Esophagus squamous epithelium (tissue), 5 donors: Measurements from ENCODE around the gene SNAI1. TPM values are rescaled to one million over a fixed set of nuclear protein-coding genes. Genes with fewer than 3 reads are reported as not detected.
"Not testable (repeated sequence)": the region's sequence is repeated elsewhere in the genome, so short reads cannot be mapped to it uniquely, and the experiment has no call there.

Experiments
- DNase-seq: peaks from one replicate; lab custom pipeline; 2025; lab: John Stamatoyannopoulos, UW
- H3K27ac ChIP-seq, 4 donors: fragments of 200-600 bp; sonication (generic); one replicate each; pipeline ENCODE4 v1.5.1; 2016 to 2019; ENCODE audit warnings: mild to moderate bottlenecking in 1 of 4
- H3K27me3 ChIP-seq, 4 donors: fragments of 200-600 bp; sonication (generic); 1 replicate in 3 of 4; 2 replicates in 1 of 4; pipeline versions ENCODE4 v1.5.1 to v1.6.0; 2017 to 2021; ENCODE audit warnings: antibody characterized with exemption in 1 of 4
- H3K36me3 ChIP-seq, 3 donors: fragments of 200-600 bp; sonication (generic); one replicate each; pipeline ENCODE4 v1.5.1; 2016 to 2019
- H3K4me1 ChIP-seq, 3 donors: fragments of 200-600 bp; sonication (generic); one replicate each; pipeline ENCODE4 v1.5.1; 2017 to 2019
- H3K4me3 ChIP-seq, 4 donors: fragments of 200-600 bp; sonication (generic); 1 replicate in 3 of 4; 2 replicates in 1 of 4; pipeline ENCODE4 v1.5.1; 2016 to 2019; ENCODE audit warnings: mild to moderate bottlenecking in 2 of 4, moderate library complexity in 1 of 4
- H3K9me3 ChIP-seq, 3 donors: fragments of 200-600 bp; sonication (generic); one replicate each; pipeline ENCODE4 v1.5.1; 2016 to 2019
- POLR2A ChIP-seq, 4 donors: fragments of 450-650 bp; IDR thresholded peaks; one replicate each; pipeline ENCODE4 v1.6.1; 2017; ENCODE audit warnings: antibody characterized with exemption in 4 of 4, mild to moderate bottlenecking in 4 of 4, moderate library complexity in 3 of 4
- WGBS, 2 donors: methylation state at CpG; one replicate each; pipeline ENCODE4 v1.1.5; 2018; 5-methylcytosine and 5-hydroxymethylcytosine counted together
- intact Hi-C: fragments of 100-400 bp; cut with DNase I; formaldehyde crosslinking; loops from one replicate; pipeline ENCODE4 v1.15.0; 2022
- total RNA-seq, 4 donors: library from RNA; depleted of rRNA; stranded (reverse); fragments of >200 nt; gene quantifications; one replicate each; pipeline ENCODE4 v1.1.0, GENCODE V29; 2016
- TF ChIP-seq, protein P1 (sequence below), 6 experiments: fragments of 450-650 bp in 4 of 6; fragments of 200-600 bp in 2 of 6; sonication (generic) in 2 of 6; IDR thresholded peaks; one replicate each; pipeline ENCODE4 v1.5.1; 2016 to 2019; ENCODE audit warnings: antibody characterized with exemption in 6 of 6, mild to moderate bottlenecking in 4 of 6, moderate library complexity in 4 of 6
- donor health status: DM: yes; HTN: yes; CAD: no.

The SNAI1 gene
- total RNA-seq, 4 donors from 2014 or later = 0.44 to 1.3 (median 0.75) TPM; not detected in 1

DNA sequence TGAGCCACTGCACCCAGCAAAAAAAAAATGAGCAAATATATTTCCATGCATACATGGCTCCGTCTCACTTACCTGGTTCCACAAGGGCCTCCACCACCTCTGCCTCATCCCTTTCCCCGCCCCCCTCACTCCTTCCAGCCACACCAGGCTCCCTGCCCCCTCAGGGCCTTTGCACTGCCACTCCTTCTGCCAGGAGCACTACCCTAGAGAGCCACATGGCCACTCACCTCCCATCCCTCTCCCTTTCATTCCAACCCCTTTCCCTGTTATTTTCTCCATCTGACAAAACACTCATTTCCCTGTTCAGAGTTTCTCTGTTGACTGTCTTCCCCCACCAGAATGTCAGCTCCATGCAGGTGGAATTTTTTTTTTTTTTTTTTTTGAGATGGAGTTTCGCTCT, 12.8 kb downstream of the SNAI1 start:
- Histone ChIP-seq H3K9me3 (no peaks in the 10 kb centered on the region), H3K27me3 (no peaks in the 10 kb centered on the region), H3K27ac (no peak overlapping the region), H3K4me1 (peaks cover 3 to 9% (median 3%) of the 10 kb centered on the region in 3 donors), H3K36me3 (no peaks in the 10 kb centered on the region), H3K4me3 (no peak overlapping the region)
- DNase-seq = no peak
- WGBS, 2 donors = 81% methylated on average over 2 to 3 of the region's 3 CpGs
- no peak for TF ChIP-seq POLR2A (IDR thresholded peaks at IDR 0.05)
- TF ChIP-seq, protein P1, sequence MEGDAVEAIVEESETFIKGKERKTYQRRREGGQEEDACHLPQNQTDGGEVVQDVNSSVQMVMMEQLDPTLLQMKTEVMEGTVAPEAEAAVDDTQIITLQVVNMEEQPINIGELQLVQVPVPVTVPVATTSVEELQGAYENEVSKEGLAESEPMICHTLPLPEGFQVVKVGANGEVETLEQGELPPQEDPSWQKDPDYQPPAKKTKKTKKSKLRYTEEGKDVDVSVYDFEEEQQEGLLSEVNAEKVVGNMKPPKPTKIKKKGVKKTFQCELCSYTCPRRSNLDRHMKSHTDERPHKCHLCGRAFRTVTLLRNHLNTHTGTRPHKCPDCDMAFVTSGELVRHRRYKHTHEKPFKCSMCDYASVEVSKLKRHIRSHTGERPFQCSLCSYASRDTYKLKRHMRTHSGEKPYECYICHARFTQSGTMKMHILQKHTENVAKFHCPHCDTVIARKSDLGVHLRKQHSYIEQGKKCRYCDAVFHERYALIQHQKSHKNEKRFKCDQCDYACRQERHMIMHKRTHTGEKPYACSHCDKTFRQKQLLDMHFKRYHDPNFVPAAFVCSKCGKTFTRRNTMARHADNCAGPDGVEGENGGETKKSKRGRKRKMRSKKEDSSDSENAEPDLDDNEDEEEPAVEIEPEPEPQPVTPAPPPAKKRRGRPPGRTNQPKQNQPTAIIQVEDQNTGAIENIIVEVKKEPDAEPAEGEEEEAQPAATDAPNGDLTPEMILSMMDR (IDR thresholded peaks at IDR 0.05) = no peak
- intact Hi-C loops = no loop called here

DNA sequence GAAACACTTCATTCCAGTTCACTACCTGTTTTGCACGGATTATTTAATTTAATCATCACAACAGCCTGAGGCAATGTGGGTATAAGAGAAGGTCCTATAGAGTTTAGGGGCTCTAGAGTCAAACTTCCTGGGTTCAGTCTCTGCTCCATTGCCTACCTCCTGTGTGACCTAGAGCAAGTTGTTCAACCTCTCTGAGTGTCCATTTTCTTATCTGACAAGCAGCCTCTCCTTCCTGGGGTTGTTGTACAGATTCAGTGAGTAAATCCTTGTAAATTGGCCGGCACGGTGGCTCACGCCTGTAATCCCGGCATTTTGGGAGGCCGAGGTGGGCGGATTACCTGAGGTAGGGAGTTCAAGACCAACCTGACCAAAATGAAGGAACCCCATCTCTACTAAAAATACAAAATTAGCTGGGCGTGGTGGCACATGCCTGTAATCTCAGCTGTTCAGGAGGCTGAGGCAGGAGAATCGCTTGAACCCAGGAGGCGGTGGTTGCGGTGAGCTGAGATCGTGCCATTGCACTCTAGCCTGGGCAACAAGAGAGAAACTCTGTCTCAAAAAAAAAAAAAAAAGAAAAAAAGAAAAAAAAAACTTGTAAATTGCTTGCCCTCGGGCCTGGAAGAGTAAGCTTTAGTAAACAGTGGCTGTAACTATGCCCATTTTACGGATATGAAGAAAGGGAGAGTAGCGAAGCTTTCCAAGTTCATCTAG, 15.9 kb downstream of the SNAI1 start:
- DNase-seq, H3K36me3 ChIP-seq, intact Hi-C loops, H3K27me3 ChIP-seq, H3K4me3 ChIP-seq, H3K4me1 ChIP-seq, H3K27ac ChIP-seq, H3K9me3 ChIP-seq: not testable (repeated sequence)
- 69 to 75% methylated on average over 11 to 15 of the region's 15 CpGs for WGBS, 2 donors

DNA sequence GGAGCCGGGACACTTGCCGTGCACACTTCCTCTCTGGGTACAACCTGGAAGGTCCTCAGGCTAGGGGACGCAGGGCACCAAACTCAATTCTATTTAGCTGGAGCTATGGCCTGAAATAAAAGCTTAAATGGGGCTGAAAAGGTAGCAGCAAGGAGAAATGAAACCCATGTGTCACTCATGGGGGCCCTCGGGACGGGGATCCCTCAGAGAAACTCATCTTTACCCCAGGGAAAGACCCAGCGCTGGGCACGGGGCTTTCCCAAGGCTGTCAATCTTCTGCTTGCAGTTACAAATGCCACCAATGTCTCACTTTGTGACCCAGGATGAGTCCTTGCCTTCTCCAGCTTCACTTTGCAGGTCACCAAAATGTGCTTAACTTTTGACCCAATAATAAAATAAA, 16.5 kb downstream of the SNAI1 start:
- H3K4me3 ChIP-seq = no peak overlapping the region
- H3K9me3 ChIP-seq = no peaks in the 10 kb centered on the region
- no peak overlapping the region for H3K27ac ChIP-seq
- no peaks in the 10 kb centered on the region for H3K4me1 ChIP-seq
- H3K36me3 ChIP-seq = no peaks in the 10 kb centered on the region
- no peak for DNase-seq
- WGBS, 2 donors = 63 to 79% methylated on average over 2 to 3 of the region's 7 CpGs
- intact Hi-C loops = no loop called here
- TF ChIP-seq, protein P1 (IDR thresholded peaks at IDR 0.05) = no peak
- no peak for TF ChIP-seq POLR2A (IDR thresholded peaks at IDR 0.05)
- H3K27me3 ChIP-seq = no peaks in the 10 kb centered on the region

DNA sequence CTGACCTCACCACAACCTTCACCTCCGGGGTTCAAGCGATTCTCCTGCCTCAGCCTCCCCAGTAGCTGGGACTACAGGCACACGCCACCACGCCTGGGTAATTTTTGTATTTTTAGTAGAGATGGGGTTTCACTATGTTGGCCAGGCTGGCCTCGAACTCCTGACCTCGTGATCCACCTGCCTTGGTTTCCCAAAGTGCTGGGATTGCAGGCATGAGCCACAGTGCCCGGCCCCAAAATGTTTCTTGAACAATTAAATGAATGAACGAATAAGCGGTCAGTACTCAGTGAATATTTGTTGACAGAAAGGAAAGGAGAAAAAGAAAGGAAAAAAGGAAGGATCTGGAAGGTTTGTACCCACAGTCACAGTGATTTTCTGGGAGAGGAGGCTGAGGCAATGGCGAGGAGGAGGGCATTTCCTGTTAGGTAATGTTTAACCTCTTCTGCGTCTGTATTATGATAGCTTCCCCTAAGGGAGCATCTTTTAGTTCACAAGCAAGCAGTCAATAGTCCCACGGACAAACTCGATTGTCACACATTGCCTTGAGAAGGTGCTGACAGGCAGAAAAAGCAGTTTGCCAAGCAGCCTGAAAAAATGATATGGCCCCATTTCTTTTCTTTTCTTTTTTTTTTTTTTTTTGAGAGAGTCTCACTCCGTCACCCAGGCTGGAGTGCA, 17.9 kb downstream of the SNAI1 start:
- H3K4me3 ChIP-seq, DNase-seq, intact Hi-C loops, H3K9me3 ChIP-seq, H3K27me3 ChIP-seq, H3K36me3 ChIP-seq, H3K27ac ChIP-seq, H3K4me1 ChIP-seq: not testable (repeated sequence)
- 63 to 68% methylated on average over 10 to 11 of the region's 14 CpGs for WGBS, 2 donors

DNA sequence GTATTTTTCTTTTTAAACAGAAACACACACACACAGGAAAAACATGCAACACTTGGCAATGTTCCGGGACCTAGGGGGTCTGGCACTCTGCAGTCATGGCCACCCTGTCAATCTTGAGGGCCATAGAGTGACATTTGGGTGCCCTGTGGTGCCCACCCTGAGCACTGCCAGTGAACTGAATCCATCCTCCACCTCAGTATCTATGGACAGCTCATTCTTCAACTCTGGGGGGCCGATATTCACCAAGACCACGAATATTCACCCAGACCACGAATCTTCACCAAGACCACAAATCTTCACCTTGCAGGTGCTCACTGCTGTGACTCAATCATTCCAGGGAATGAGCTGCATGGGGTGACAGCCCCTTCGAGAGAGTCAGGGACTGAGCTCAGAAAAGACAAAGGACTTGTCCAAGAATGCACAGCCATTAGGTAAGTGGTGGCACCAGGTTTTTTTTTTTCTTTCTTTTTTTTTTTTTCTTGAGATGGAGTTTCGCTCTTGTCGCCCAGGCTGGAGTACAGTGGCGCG, 19.1 kb downstream of the SNAI1 start:
- 70 to 77% methylated on average over 7 to 8 of the region's 9 CpGs for WGBS, 2 donors
- H3K27me3 ChIP-seq = no peaks in the 10 kb centered on the region
- no peaks in the 10 kb centered on the region for H3K9me3 ChIP-seq
- TF ChIP-seq POLR2A (IDR thresholded peaks at IDR 0.05) = no peak
- TF ChIP-seq, protein P1 (IDR thresholded peaks at IDR 0.05) = no peak
- H3K36me3 ChIP-seq = no peaks in the 10 kb centered on the region
- no peak for DNase-seq
- no peak overlapping the region for H3K27ac ChIP-seq
- H3K4me3 ChIP-seq = no peak overlapping the region
- intact Hi-C loops = no loop called here
- H3K4me1 ChIP-seq = peaks cover 0 to 6% (median 0%) of the 10 kb centered on the region in 3 donors

DNA sequence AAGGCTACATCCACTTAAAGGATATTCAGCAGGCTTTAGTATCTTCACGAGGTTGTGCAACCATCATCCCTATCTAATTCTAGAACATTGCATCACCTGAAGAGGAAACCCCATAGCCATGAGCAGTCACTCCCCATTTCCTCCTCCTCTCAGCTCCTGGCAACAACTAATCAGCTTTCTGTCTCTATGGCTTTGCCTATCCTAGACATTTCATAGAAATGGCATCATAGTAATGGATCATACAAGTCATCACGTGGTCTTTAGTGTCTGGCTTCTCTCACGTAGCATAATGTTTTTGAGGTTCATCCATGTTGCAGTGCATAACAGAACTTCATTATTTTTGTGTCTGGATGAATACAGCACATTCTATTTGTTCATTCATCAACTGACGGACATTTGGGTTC, 20.5 kb downstream of the SNAI1 start:
- TF ChIP-seq, protein P1 (IDR thresholded peaks at IDR 0.05) = no peak
- no peak for TF ChIP-seq POLR2A (IDR thresholded peaks at IDR 0.05)
- no peak overlapping the region for H3K27ac ChIP-seq
- no peak overlapping the region for H3K4me3 ChIP-seq
- H3K4me1 ChIP-seq = peaks cover 0 to 6% (median 0%) of the 10 kb centered on the region in 3 donors
- no peaks in the 10 kb centered on the region for H3K9me3 ChIP-seq
- H3K36me3 ChIP-seq = no peaks in the 10 kb centered on the region
- H3K27me3 ChIP-seq = peaks cover 0 to under 1% (median 0%) of the 10 kb centered on the region in 4 donors
- WGBS, 2 donors = 48 to 55% methylated on average over 4 of the region's 4 CpGs
- intact Hi-C loops = no loop called here
- no peak for DNase-seq
